HEK293 (cell line): ENCODE data around the gene CCDC78.

ENCODE experiments used
- CTCF ChIA-PET: fragments of 350-600 bp; formaldehyde crosslinking; extraction: SDS; loops from one replicate; lab custom pipeline; 2021; ENCODE audit warnings: antibody characterized with exemption; lab: Yijun Ruan, JAX
- POLR2A ChIA-PET: fragments of 300-600 bp; formaldehyde crosslinking; extraction: SDS; loops from one replicate; lab custom pipeline; 2020; ENCODE audit warnings: antibody characterized with exemption, inconsistent platforms; lab: Yijun Ruan, JAX
- H3K27ac ChIP-seq: fragments of 200-500 bp; sonication (Bioruptor generic); 2 replicates; pipeline ENCODE4 v1.5.1; 2014; ENCODE audit warnings: low read depth, low read length, control low read depth, inconsistent platforms; ENCODE audit errors: extremely low read depth
- H3K36me3 ChIP-seq, 2 experiments: fragments of 200-500 bp in 1 of 2; sonication (Bioruptor generic) in 1 of 2; 1 replicate in 1 of 2; 2 replicates in 1 of 2; pipeline ENCODE4 v1.5.1; 2014 to 2017; ENCODE audit warnings: inconsistent platforms in 2 of 2, low read length in 2 of 2; ENCODE audit not compliant: control insufficient read depth in 2 of 2, insufficient read depth in 1 of 2
- H3K4me1 ChIP-seq: fragments of 200-500 bp; sonication (Bioruptor generic); 2 replicates; pipeline ENCODE4 v1.5.1; 2014; ENCODE audit warnings: mild to moderate bottlenecking, low read length, inconsistent platforms; ENCODE audit not compliant: control insufficient read depth, insufficient read depth
- H3K4me3 ChIP-seq: 2 replicates; pipeline ENCODE4 v1.5.1; 2011; ENCODE audit warnings: low read depth, mild to moderate bottlenecking, control low read depth, low read length, moderate library complexity
- H3K9me3 ChIP-seq: fragments of 200-500 bp; sonication (Bioruptor generic); 2 replicates; pipeline ENCODE4 v1.5.1; 2014; ENCODE audit warnings: low read depth, low read length, inconsistent platforms; ENCODE audit not compliant: control insufficient read depth, insufficient read depth
- BCL11B ChIP-seq: fragments of 450-650 bp; formaldehyde crosslinking; IDR thresholded peaks from 2 replicates; pipeline ENCODE4 v1.5.1; 2016; ENCODE audit warnings: low read depth, missing biosample characterization, missing genetic modification characterization
- GFI1B ChIP-seq: fragments of 450-650 bp; formaldehyde crosslinking; IDR thresholded peaks from 2 replicates; pipeline ENCODE4 v1.5.1; 2016; ENCODE audit warnings: missing biosample characterization, missing genetic modification characterization
- GLIS1 ChIP-seq: fragments of 450-650 bp; formaldehyde crosslinking; IDR thresholded peaks from 2 replicates; pipeline ENCODE4 v1.5.1; 2016; ENCODE audit warnings: missing biosample characterization, missing genetic modification characterization
- HOXA7 ChIP-seq: sonication (generic); formaldehyde crosslinking; IDR thresholded peaks from 2 replicates; pipeline ENCODE4 v1.8.1; 2022; ENCODE audit warnings: missing genetic modification reagents, borderline replicate concordance
- KLF16 ChIP-seq: fragments of 450-650 bp; formaldehyde crosslinking; IDR thresholded peaks from 2 replicates; pipeline ENCODE4 v1.5.1; 2017; ENCODE audit warnings: missing biosample characterization, missing genetic modification characterization
- SCRT1 ChIP-seq: fragments of 450-650 bp; formaldehyde crosslinking; IDR thresholded peaks from 2 replicates; pipeline ENCODE4 v1.5.1; 2016; ENCODE audit warnings: missing biosample characterization, missing genetic modification characterization, borderline replicate concordance
- YY2 ChIP-seq: fragments of 450-650 bp; formaldehyde crosslinking; IDR thresholded peaks from 2 replicates; pipeline ENCODE4 v1.5.1; 2016; ENCODE audit warnings: missing biosample characterization, missing genetic modification characterization
- ZBTB17 ChIP-seq: fragments of 450-650 bp; formaldehyde crosslinking; IDR thresholded peaks from 2 replicates; pipeline ENCODE4 v1.5.1; 2016; ENCODE audit warnings: missing biosample characterization, missing genetic modification characterization
- ZFHX2 ChIP-seq: fragments of 450-650 bp; formaldehyde crosslinking; conservative IDR thresholded peaks from 2 replicates; pipeline ENCODE4 v1.5.1; 2016; ENCODE audit warnings: missing biosample characterization, missing genetic modification characterization
- ZIC2 ChIP-seq: fragments of 450-650 bp; formaldehyde crosslinking; IDR thresholded peaks from 2 replicates; pipeline ENCODE4 v1.5.1; 2016; ENCODE audit warnings: missing biosample characterization, missing genetic modification characterization
- ZNF157 ChIP-seq: fragments of 450-650 bp; formaldehyde crosslinking; IDR thresholded peaks from 2 replicates; pipeline ENCODE4 v1.5.1; 2016; ENCODE audit warnings: missing biosample characterization, missing genetic modification characterization
- ZNF202 ChIP-seq: fragments of 450-650 bp; formaldehyde crosslinking; IDR thresholded peaks from 2 replicates; pipeline ENCODE4 v1.5.1; 2016; ENCODE audit warnings: missing biosample characterization, missing genetic modification characterization, borderline replicate concordance
- ZNF341 ChIP-seq: fragments of 450-650 bp; formaldehyde crosslinking; IDR thresholded peaks from 2 replicates; pipeline ENCODE4; 2016; ENCODE audit warnings: low read depth, missing biosample characterization, missing genetic modification characterization
- ZNF366 ChIP-seq: fragments of 450-650 bp; formaldehyde crosslinking; conservative IDR thresholded peaks from 2 replicates; pipeline ENCODE4 v1.5.1; 2016; ENCODE audit warnings: missing biosample characterization, missing genetic modification characterization
- ZNF560 ChIP-seq: fragments of 450-650 bp; formaldehyde crosslinking; IDR thresholded peaks from 2 replicates; pipeline ENCODE4 v1.5.1; 2017; ENCODE audit warnings: missing biosample characterization, missing genetic modification characterization, borderline replicate concordance
- ZNF561 ChIP-seq: fragments of 450-650 bp; IDR thresholded peaks from 2 replicates; pipeline ENCODE4 v1.5.1; 2018; ENCODE audit warnings: missing biosample characterization, missing genetic modification characterization, borderline replicate concordance
- ZNF580 ChIP-seq: fragments of 450-650 bp; formaldehyde crosslinking; IDR thresholded peaks from 2 replicates; pipeline ENCODE4 v1.5.1; 2016; ENCODE audit warnings: missing biosample characterization, missing genetic modification characterization
- ZNF585B ChIP-seq: fragments of 450-650 bp; formaldehyde crosslinking; IDR thresholded peaks from 2 replicates; pipeline ENCODE4 v1.5.1; 2016; ENCODE audit warnings: missing biosample characterization, missing genetic modification characterization
- ZNF707 ChIP-seq: fragments of 450-650 bp; formaldehyde crosslinking; IDR thresholded peaks from 2 replicates; pipeline ENCODE4 v1.5.1; 2016; ENCODE audit warnings: missing biosample characterization, missing genetic modification characterization
- ZNF747 ChIP-seq: fragments of 450-650 bp; formaldehyde crosslinking; IDR thresholded peaks from 2 replicates; pipeline ENCODE4 v1.5.1; 2016; ENCODE audit warnings: missing biosample characterization, missing genetic modification characterization
- ZNF76 ChIP-seq: fragments of 450-650 bp; formaldehyde crosslinking; IDR thresholded peaks from 2 replicates; pipeline ENCODE4; 2016; ENCODE audit warnings: low read depth, missing biosample characterization, missing genetic modification characterization, borderline replicate concordance
- ZNF792 ChIP-seq: fragments of 450-650 bp; formaldehyde crosslinking; IDR thresholded peaks from 2 replicates; pipeline ENCODE4 v1.5.1; 2016; ENCODE audit warnings: missing biosample characterization, missing genetic modification characterization
- ZNF830 ChIP-seq: fragments of 450-650 bp; IDR thresholded peaks from 2 replicates; pipeline ENCODE4 v1.5.0; 2018; ENCODE audit warnings: missing biosample characterization, missing genetic modification characterization, low read depth, mild to moderate bottlenecking, moderate library complexity
- ZNF843 ChIP-seq: fragments of 450-650 bp; formaldehyde crosslinking; IDR thresholded peaks from 2 replicates; pipeline ENCODE4 v1.5.1; 2016; ENCODE audit warnings: missing biosample characterization, missing genetic modification characterization
- ZSCAN23 ChIP-seq: fragments of 450-650 bp; formaldehyde crosslinking; IDR thresholded peaks from 2 replicates; pipeline ENCODE4 v1.5.1; 2016; ENCODE audit warnings: missing biosample characterization, missing genetic modification characterization
- TF ChIP-seq, protein P1 (sequence below): fragments of 450-650 bp; formaldehyde crosslinking; IDR thresholded peaks from 2 replicates; pipeline ENCODE4 v1.5.1; 2016; ENCODE audit warnings: missing biosample characterization, missing genetic modification characterization
- TF ChIP-seq, protein P2 (sequence below): fragments of 450-650 bp; formaldehyde crosslinking; IDR thresholded peaks from 2 replicates; pipeline ENCODE4 v1.5.1; 2016; ENCODE audit warnings: missing biosample characterization, missing genetic modification characterization

Gene CCDC78

GRCh38 chr16:680967-681745, 45.1 kb downstream of the CCDC78 start (continued):
- TF ChIP-seq, protein P1, sequence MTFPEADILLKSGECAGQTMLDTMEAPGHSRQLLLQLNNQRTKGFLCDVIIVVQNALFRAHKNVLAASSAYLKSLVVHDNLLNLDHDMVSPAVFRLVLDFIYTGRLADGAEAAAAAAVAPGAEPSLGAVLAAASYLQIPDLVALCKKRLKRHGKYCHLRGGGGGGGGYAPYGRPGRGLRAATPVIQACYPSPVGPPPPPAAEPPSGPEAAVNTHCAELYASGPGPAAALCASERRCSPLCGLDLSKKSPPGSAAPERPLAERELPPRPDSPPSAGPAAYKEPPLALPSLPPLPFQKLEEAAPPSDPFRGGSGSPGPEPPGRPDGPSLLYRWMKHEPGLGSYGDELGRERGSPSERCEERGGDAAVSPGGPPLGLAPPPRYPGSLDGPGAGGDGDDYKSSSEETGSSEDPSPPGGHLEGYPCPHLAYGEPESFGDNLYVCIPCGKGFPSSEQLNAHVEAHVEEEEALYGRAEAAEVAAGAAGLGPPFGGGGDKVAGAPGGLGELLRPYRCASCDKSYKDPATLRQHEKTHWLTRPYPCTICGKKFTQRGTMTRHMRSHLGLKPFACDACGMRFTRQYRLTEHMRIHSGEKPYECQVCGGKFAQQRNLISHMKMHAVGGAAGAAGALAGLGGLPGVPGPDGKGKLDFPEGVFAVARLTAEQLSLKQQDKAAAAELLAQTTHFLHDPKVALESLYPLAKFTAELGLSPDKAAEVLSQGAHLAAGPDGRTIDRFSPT (tag by site-specific recombination), result peak; percentile 92
- TF ChIP-seq BCL11B (tag by site-specific recombination) (peak; percentile 65), ZNF707 (tag by site-specific recombination) (0 out of 2 replicates have a peak, but pooled peaks have one; percentile 32)

GRCh38 chr16:680625-680945, 45.7 kb downstream of the CCDC78 start:
- ChIA-PET POLR2A (interaction anchor here (0.9 to 5.4 kb wide), 10 partner anchors 9 to 108 kb away, joined by 3 to 57 read pairs (median 4); partner anchors contain the start of genes ANTKMT, CHTF18, RHOT2 and RPUSD1), CTCF (no interaction called here)
- no peaks in the 10 kb centered on the region for H3K9me3 ChIP-seq
- H3K4me1 ChIP-seq, result peaks cover 14% of the 10 kb centered on the region; the same call in 1 of the 2 replicates
- peaks cover 3 to 42% of the 10 kb centered on the region in 2 experiments; a peak in 1 of 3 replicates for H3K36me3 ChIP-seq
- H3K27ac ChIP-seq, result peak overlapping the region; percentile 97
- H3K4me3 ChIP-seq, result peak overlapping the region; percentile 82
- TF ChIP-seq, protein P2, sequence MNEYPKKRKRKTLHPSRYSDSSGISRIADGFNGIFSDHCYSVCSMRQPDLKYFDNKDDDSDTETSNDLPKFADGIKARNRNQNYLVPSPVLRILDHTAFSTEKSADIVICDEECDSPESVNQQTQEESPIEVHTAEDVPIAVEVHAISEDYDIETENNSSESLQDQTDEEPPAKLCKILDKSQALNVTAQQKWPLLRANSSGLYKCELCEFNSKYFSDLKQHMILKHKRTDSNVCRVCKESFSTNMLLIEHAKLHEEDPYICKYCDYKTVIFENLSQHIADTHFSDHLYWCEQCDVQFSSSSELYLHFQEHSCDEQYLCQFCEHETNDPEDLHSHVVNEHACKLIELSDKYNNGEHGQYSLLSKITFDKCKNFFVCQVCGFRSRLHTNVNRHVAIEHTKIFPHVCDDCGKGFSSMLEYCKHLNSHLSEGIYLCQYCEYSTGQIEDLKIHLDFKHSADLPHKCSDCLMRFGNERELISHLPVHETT (tag by site-specific recombination), result no peak
- TF ChIP-seq ZNF76 (tag by site-specific recombination), result no peak
- no peak for TF ChIP-seq ZNF843
- no peak for TF ChIP-seq ZNF366
- no peak for TF ChIP-seq KLF16 (tag by site-specific recombination)
- no peak for TF ChIP-seq ZBTB17
- TF ChIP-seq ZNF585B (tag by site-specific recombination), result no peak
- TF ChIP-seq SCRT1 (tag by site-specific recombination), result no peak
- no peak for TF ChIP-seq ZNF830 (tag by site-specific recombination)
- no peak for TF ChIP-seq ZNF202 (tag by site-specific recombination)
- no peak for TF ChIP-seq ZNF157
- no peak for TF ChIP-seq YY2 (tag by site-specific recombination)
- no peak for TF ChIP-seq ZNF747
- TF ChIP-seq GFI1B (tag by site-specific recombination), result no peak
- TF ChIP-seq, all 188 proteins: peak for 0

- ChIA-PET CTCF (no interaction called here), POLR2A (interaction anchor here (0.9 to 5.4 kb wide), 10 partner anchors 10 to 108 kb away, joined by 3 to 57 read pairs (median 4); partner anchors contain the start of genes ANTKMT, CHTF18, RHOT2 and RPUSD1)
- TF ChIP-seq ZIC2 (tag by site-specific recombination), result peak; percentile 12; the same call in 1 of the 2 replicates
- peak; percentile 30; the same call in 1 of the 2 replicates for TF ChIP-seq ZSCAN23 (tag by site-specific recombination)
- TF ChIP-seq HOXA7 (CRISPR knock-in tag), result no peak
- no peak for TF ChIP-seq ZNF792
- TF ChIP-seq ZNF580 (tag by site-specific recombination), result no peak
- TF ChIP-seq ZNF560 (tag by site-specific recombination), result no peak
- TF ChIP-seq GLIS1, result peak; percentile 53; the same call in 1 of the 2 replicates
- TF ChIP-seq ZFHX2, result peak; percentile 89
- TF ChIP-seq ZNF341 (tag by site-specific recombination), result peak; percentile 97
- TF ChIP-seq ZNF561 (tag by site-specific recombination), result peak; percentile 93
Observed at GRCh38 chr16:679814-680624, 46.2 kb downstream of the CCDC78 start, which contains the start of gene STUB1. Gene STUB1 (plus strand): TSS chr16:680410. CDS start chr16:680526, 116 bp downstream.

More at GRCh38 chr16:679814-680624, 46.2 kb downstream of the CCDC78 start, which contains the start of gene STUB1:
- Histone ChIP-seq H3K9me3 (no peaks in the 10 kb centered on the region), H3K4me1 (peaks cover 14% of the 10 kb centered on the region; the same call in 1 of the 2 replicates), H3K4me3 (peak within 1 kb of the TSS; percentile 82), H3K27ac (peak within 1 kb of the TSS; percentile 97), H3K36me3 (peaks cover 3 to 37% of the 10 kb centered on the region in 2 experiments; a peak in 1 of 3 replicates)
